Measurements from ENCODE around the gene TLN1.

TLN1 gene

GRCh38 chr9:35746583-35746982 is 14.6 kb upstream of the TLN1 start:
- DNase-seq (ENCODE audit: extremely low read depth, low read depth): no peak
- no peak for TF ChIP-seq CTCF (IDR thresholded peaks at IDR 0.05; ENCODE audit: low read depth, low read length)

GRCh38 chr9:35745569-35745968 is 13.6 kb upstream of the TLN1 start:
- TF ChIP-seq CTCF (IDR thresholded peaks at IDR 0.05; ENCODE audit: low read depth, low read length): no peak
- DNase-seq (ENCODE audit: extremely low read depth, low read depth): no peak

- no peak for TF ChIP-seq CTCF (IDR thresholded peaks at IDR 0.05; ENCODE audit: low read depth, low read length)
- no peak for DNase-seq (ENCODE audit: extremely low read depth, low read depth)
Measured at GRCh38 chr9:35743880-35744518, 12.0 kb upstream of the TLN1 start.

- no peak for DNase-seq (ENCODE audit: extremely low read depth, low read depth)
- TF ChIP-seq CTCF (IDR thresholded peaks at IDR 0.05; ENCODE audit: low read depth, low read length): no peak
Measured at GRCh38 chr9:35743452-35743851, 11.5 kb upstream of the TLN1 start.

GRCh38 chr9:35741740-35742139 is 9.7 kb upstream of the TLN1 start:
- no peak for TF ChIP-seq CTCF (IDR thresholded peaks at IDR 0.05; ENCODE audit: low read depth, low read length)
- DNase-seq (ENCODE audit: extremely low read depth, low read depth): no peak

GRCh38 chr9:35740243-35740642 is 8.2 kb upstream of the TLN1 start:
- no peak for DNase-seq (ENCODE audit: extremely low read depth, low read depth)
- no peak for TF ChIP-seq CTCF (IDR thresholded peaks at IDR 0.05; ENCODE audit: low read depth, low read length)

GRCh38 chr9:35738924-35739323 is 6.9 kb upstream of the TLN1 start:
- TF ChIP-seq CTCF (IDR thresholded peaks at IDR 0.05; ENCODE audit: low read depth, low read length): no peak
- no peak for DNase-seq (ENCODE audit: extremely low read depth, low read depth)
